OCI-LY3 (cell line): ENCODE results near the gene HBA2.

Experiments
- CTCF ChIP-seq: fragments of 200-600, 300-600 bp; sonication (generic); IDR thresholded peaks from 2 replicates; pipeline ENCODE4 v1.5.1; 2014; ENCODE audit warnings: antibody characterized with exemption, low read length, low read depth
- EZH2phosphoT487 ChIP-seq: fragments of 200-600 bp; shearing (Covaris generic); IDR thresholded peaks from 2 replicates; pipeline ENCODE4 v1.6.1; 2018; ENCODE audit warnings: antibody characterized with exemption, mixed run types, low read depth

DNA sequence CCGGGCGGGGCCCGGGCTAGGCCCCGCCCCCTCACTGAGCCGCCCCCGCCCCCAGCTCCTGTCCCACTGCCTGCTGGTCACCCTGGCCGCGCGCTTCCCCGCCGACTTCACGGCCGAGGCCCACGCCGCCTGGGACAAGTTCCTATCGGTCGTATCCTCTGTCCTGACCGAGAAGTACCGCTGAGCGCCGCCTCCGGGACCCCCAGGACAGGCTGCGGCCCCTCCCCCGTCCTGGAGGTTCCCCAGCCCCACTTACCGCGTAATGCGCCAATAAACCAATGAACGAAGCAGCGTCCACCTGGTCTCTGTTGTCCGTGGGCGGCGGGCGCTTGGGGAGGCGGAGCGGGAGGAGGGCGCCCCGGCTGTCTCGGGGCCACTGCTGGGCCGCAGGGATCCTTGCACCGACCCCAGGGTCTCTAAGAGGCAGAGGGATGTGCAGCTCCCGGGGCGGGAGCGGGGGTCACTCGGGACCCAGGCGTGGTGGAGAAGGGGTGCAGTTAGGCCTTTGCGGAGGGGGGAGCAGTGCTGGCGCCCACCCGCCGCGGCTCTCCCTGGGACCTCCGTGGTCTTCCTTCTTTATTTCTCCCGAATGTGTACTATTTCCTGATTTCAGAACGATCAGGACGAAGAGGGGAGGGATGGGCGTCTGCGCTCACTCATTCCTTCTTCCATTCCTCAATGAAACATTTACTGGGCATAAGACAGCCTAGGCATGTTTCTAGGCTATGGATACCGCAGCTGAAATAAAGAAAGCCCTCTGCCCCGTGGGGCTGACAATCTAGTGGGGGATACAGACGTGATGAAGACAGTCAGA, 18.3 kb upstream of the HBA2 start:
- TF ChIP-seq CTCF (no peak), EZH2phosphoT487 (no peak)
